GM06990 (cell line): ENCODE results near the gene LPP.

Source experiments
- DNase-seq: peaks from one replicate; pipeline ENCODE4 v3.0.0-alpha.2; 2011; ENCODE audit not compliant: insufficient read length; ENCODE audit errors: extremely low read depth
- H3K27me3 ChIP-seq: replicated peaks from 2 replicates; pipeline ENCODE4 v1.6.0; 2011; ENCODE audit warnings: low read length; ENCODE audit not compliant: control insufficient read depth, insufficient read depth
- H3K36me3 ChIP-seq: 2 replicates; pipeline ENCODE4 v1.5.1; 2011; ENCODE audit warnings: low read length; ENCODE audit not compliant: control insufficient read depth, insufficient read depth
- H3K4me3 ChIP-seq: replicated peaks from 2 replicates; pipeline ENCODE4 v1.5.1; 2011; ENCODE audit warnings: low read depth, mild to moderate bottlenecking, control low read depth, low read length
- TF ChIP-seq, protein P1 (sequence below): IDR thresholded peaks from 2 replicates; pipeline ENCODE4 v1.5.1; 2011; ENCODE audit warnings: low read length, control low read depth, mild to moderate bottlenecking, inconsistent platforms; ENCODE audit not compliant: insufficient read depth, poor library complexity, severe bottlenecking

LPP gene

DNA sequence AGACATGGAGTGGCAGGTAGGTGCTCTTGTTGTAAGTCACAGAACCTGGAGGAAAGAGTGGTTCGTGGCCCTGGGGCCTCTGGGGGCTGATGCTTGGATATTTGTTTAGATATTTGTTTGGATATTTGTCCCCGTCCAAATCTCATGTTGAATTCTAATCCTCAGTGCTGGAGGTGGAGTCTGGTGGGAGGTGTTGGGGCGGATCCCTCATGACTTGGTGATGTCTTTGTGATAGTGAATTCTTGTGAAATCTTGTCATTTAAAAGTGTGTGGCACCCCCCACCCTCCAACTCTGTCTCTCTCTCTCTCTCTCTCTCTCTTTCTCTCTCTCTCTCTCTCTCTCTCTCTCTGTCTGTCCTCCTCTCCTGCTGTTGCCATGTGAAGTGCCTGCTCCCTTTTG lies 122.4 kb downstream of the LPP start:
- no peak for DNase-seq
- Histone ChIP-seq H3K27me3 (no peaks in the 10 kb centered on the region; the same call in none of the 2 replicates), H3K36me3 (no peaks in the 10 kb centered on the region), H3K4me3 (no peak overlapping the region)
- TF ChIP-seq, protein P1, sequence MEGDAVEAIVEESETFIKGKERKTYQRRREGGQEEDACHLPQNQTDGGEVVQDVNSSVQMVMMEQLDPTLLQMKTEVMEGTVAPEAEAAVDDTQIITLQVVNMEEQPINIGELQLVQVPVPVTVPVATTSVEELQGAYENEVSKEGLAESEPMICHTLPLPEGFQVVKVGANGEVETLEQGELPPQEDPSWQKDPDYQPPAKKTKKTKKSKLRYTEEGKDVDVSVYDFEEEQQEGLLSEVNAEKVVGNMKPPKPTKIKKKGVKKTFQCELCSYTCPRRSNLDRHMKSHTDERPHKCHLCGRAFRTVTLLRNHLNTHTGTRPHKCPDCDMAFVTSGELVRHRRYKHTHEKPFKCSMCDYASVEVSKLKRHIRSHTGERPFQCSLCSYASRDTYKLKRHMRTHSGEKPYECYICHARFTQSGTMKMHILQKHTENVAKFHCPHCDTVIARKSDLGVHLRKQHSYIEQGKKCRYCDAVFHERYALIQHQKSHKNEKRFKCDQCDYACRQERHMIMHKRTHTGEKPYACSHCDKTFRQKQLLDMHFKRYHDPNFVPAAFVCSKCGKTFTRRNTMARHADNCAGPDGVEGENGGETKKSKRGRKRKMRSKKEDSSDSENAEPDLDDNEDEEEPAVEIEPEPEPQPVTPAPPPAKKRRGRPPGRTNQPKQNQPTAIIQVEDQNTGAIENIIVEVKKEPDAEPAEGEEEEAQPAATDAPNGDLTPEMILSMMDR: no peak

DNA sequence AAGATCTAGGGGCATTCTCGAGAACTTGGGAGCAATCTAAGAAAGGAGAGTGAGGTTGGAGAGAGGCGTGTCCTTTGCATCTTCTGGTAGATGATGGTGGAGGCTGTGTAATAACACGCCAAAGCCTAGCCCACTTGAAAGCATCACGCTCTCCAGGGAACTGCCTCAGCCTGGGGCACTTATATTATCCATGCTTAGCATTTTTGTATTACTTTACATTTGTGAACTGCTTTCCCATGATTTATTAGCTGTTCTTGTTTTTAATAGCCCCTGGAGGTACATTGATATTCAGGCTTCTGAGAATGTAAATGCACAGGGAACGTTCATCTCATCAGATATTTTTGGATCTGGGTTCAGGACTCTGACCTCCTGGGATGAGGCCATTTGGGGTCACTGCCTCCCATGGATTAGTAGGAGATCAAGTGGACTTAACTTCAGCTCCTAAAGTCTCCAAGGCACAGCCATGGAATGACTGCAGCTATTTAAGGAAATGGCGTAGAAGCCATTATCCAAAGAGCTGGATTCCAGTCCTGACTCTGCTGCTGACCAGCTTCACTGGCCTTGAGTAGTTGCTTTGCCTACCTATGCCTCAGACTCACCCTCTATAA lies 124.9 kb downstream of the LPP start:
- no peak for DNase-seq

GRCh38 chr3:188279502-188280335 lies 125.8 kb downstream of the LPP start:
- Histone ChIP-seq H3K4me3 (no peak overlapping the region), H3K27me3 (peaks cover 2% of the 10 kb centered on the region), H3K36me3 (no peaks in the 10 kb centered on the region)
- DNase-seq: no peak
- TF ChIP-seq, protein P1: no peak

More for the DNA sequence above, 124.9 kb downstream of the LPP start:
- no peaks in the 10 kb centered on the region; the same call in none of the 2 replicates for H3K27me3 ChIP-seq
- H3K4me3 ChIP-seq: no peak overlapping the region
- TF ChIP-seq, protein P1: no peak
- no peaks in the 10 kb centered on the region for H3K36me3 ChIP-seq

GRCh38 chr3:188280627-188281026 lies 126.7 kb downstream of the LPP start:
- H3K36me3 ChIP-seq: no peaks in the 10 kb centered on the region
- no peak for DNase-seq
- peaks cover 2% of the 10 kb centered on the region for H3K27me3 ChIP-seq
- no peak overlapping the region for H3K4me3 ChIP-seq
- TF ChIP-seq, protein P1: no peak

DNA sequence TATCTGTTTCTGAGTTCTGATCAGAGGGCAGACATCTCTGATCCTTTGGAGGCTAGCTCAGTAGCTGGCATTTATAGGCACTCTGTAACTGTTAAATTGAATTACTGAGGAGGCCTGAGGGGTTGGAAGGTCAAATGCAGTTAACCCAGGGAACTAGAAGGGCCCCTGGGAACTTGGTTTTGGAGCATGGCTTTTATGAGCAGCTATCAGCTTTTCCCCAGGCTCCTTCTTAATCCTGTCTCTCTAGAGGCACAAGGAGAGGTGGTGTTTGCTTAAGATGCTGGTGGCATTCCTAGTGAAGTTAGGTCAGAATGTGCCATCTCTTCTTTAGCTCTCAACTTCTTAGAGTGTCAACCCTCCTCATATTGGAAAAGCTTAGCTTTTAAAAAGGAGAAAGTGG lies 128.9 kb downstream of the LPP start:
- no peak for DNase-seq
- TF ChIP-seq, protein P1: no peak
- no peaks in the 10 kb centered on the region for H3K36me3 ChIP-seq
- H3K27me3 ChIP-seq: peaks cover 2% of the 10 kb centered on the region
- H3K4me3 ChIP-seq: no peak overlapping the region
